SK-MEL-5 (cell line): Measurements from ENCODE around the gene PDPN. TPM values are rescaled to one million over a fixed set of nuclear protein-coding genes. Genes with fewer than 3 reads are reported as not detected.
A peak's percentile ranks its signal among the peaks of the same experiment; 100 is the strongest.
"Not testable (repeated sequence)": the region's sequence is repeated elsewhere in the genome, so short reads cannot be mapped to it uniquely, and the experiment has no call there.

Experiments used
- DNase-seq: peaks from one replicate; pipeline ENCODE4 v3.0.0-alpha.2; 2016; ENCODE audit warnings: low read depth, low spot score
- in situ Hi-C: cut with HindIII; loops from 2 replicates; pipeline ENCODE4 v1.10.0; 2016; ENCODE audit warnings: low sequenced_read_pairs, high pct_unique_total_duplicates, low pct_unique_long_range_greater_than_20kb
- polyA plus RNA-seq, 2 experiments: library from polyadenylated mRNA; depleted of rRNA; stranded (reverse); fragments of >200 nt; gene quantifications; 2 replicates each; pipeline ENCODE4 v1.2.3, GENCODE V29; 2015
- total RNA-seq: library from RNA; depleted of rRNA; stranded (reverse); fragments of >200 nt; shearing (Covaris generic); gene quantifications from 2 replicates; pipeline ENCODE4 v1.2.3, GENCODE V29; 2014; rRNA removed

Gene PDPN
- not detected in 2 replicates for total RNA-seq
- polyA plus RNA-seq (2015; cell fraction: cytosol; rRNA removed) = not detected in 2 replicates
- not detected in 2 replicates for polyA plus RNA-seq (2015; cell fraction: nucleus; rRNA removed)

GRCh38 chr1:13583595-13583965, at the start of gene PDPN:
PDPN (plus strand) TSS chr1:13583832; CDS start chr1:13584034, 202 bp downstream.
- in situ Hi-C loops = no loop called here
- DNase-seq = no peak

GRCh38 chr1:13535227-13535626, 48.4 kb upstream of the PDPN start:
- no peak for DNase-seq
- in situ Hi-C loops = no loop called here

- in situ Hi-C loops = no loop called here
- DNase-seq = no peak
Observed at GRCh38 chr1:13536571-13536970, 47.1 kb upstream of the PDPN start.

GRCh38 chr1:13538832-13539231, 44.8 kb upstream of the PDPN start:
- in situ Hi-C loops = no loop called here
- no peak for DNase-seq

- in situ Hi-C loops = no loop called here
Observed at GRCh38 chr1:13539683-13540082, 43.9 kb upstream of the PDPN start.

GRCh38 chr1:13540866-13541265, 42.8 kb upstream of the PDPN start:
- in situ Hi-C loops = no loop called here
- DNase-seq = peak; percentile 10

More at GRCh38 chr1:13539683-13540082, 43.9 kb upstream of the PDPN start:
- DNase-seq = no peak

- no peak for DNase-seq
- in situ Hi-C loops = no loop called here
Observed at GRCh38 chr1:13541435-13542215, 42.0 kb upstream of the PDPN start.

- DNase-seq = peak; percentile 43
- in situ Hi-C loops = no loop called here
Observed at GRCh38 chr1:13543451-13544220, 40.0 kb upstream of the PDPN start.

- DNase-seq = no peak
- in situ Hi-C loops = no loop called here
Observed at GRCh38 chr1:13544221-13544556, 39.4 kb upstream of the PDPN start.

GRCh38 chr1:13546791-13547190, 36.8 kb upstream of the PDPN start:
- no peak for DNase-seq
- in situ Hi-C loops = no loop called here

GRCh38 chr1:13548281-13548680, 35.4 kb upstream of the PDPN start:
- in situ Hi-C loops = no loop called here
- DNase-seq = no peak

GRCh38 chr1:13549021-13549420, 34.6 kb upstream of the PDPN start:
- DNase-seq = no peak
- in situ Hi-C loops = no loop called here

- DNase-seq = peak; percentile 32
- in situ Hi-C loops = no loop called here
Observed at GRCh38 chr1:13549521-13549920, 34.1 kb upstream of the PDPN start.

GRCh38 chr1:13550663-13551062, 33.0 kb upstream of the PDPN start:
- in situ Hi-C loops = no loop called here
- no peak for DNase-seq

- DNase-seq = no peak
- in situ Hi-C loops = no loop called here
Observed at GRCh38 chr1:13554798-13555197, 28.8 kb upstream of the PDPN start.

GRCh38 chr1:13556224-13556764, 27.3 kb upstream of the PDPN start:
- in situ Hi-C loops = no loop called here
- DNase-seq = no peak

GRCh38 chr1:13560541-13560940, 23.1 kb upstream of the PDPN start:
- no peak for DNase-seq
- in situ Hi-C loops = no loop called here

- DNase-seq, in situ Hi-C loops: not testable (repeated sequence)
Observed at GRCh38 chr1:13562981-13563380, 20.7 kb upstream of the PDPN start.

- in situ Hi-C loops = no loop called here
- no peak for DNase-seq
Observed at GRCh38 chr1:13564073-13564472, 19.6 kb upstream of the PDPN start.
